Parathyroid adenoma (tissue), 2 donors: ENCODE measurements around the gene CHDH.

Experiments used
- H2AFZ ChIP-seq: fragments of 300-600 bp; sonication (generic); one replicate; pipeline ENCODE4 v1.7.0; 2017; ENCODE audit warnings: antibody characterized with exemption, mild to moderate bottlenecking
- H3K27ac ChIP-seq: fragments of 300-600 bp; sonication (generic); one replicate; pipeline ENCODE4 v1.7.0; 2017
- H3K27me3 ChIP-seq: fragments of 300-600 bp; sonication (generic); one replicate; pipeline ENCODE4 v1.7.0; 2017; ENCODE audit warnings: low read length; ENCODE audit not compliant: control insufficient read depth, insufficient read depth
- H3K36me3 ChIP-seq: fragments of 300-600 bp; sonication (generic); one replicate; pipeline ENCODE4 v1.7.0; 2017; ENCODE audit warnings: low read length; ENCODE audit not compliant: control insufficient read depth, insufficient read depth
- H3K4me1 ChIP-seq: fragments of 300-600 bp; sonication (generic); one replicate; pipeline ENCODE4 v1.7.0; 2017; ENCODE audit warnings: control low read depth
- H3K4me2 ChIP-seq: fragments of 300-600 bp; sonication (generic); one replicate; pipeline ENCODE4 v1.7.0; 2017; ENCODE audit warnings: low read length
- H3K4me3 ChIP-seq: fragments of 300-600 bp; sonication (generic); one replicate; pipeline ENCODE4 v1.7.0; 2017; ENCODE audit warnings: low read depth, low read length
- H3K79me2 ChIP-seq: fragments of 300-600 bp; sonication (generic); one replicate; pipeline ENCODE4 v1.7.0; 2017; ENCODE audit warnings: control low read depth
- H3K9ac ChIP-seq: fragments of 300-600 bp; sonication (generic); one replicate; pipeline ENCODE4 v1.7.0; 2017; ENCODE audit warnings: mild to moderate bottlenecking
- H3K9me3 ChIP-seq: fragments of 300-600 bp; sonication (generic); one replicate; pipeline ENCODE4 v1.7.0; 2017; ENCODE audit warnings: low read length; ENCODE audit not compliant: control insufficient read depth
- CTCF ChIP-seq: fragments of 300-600 bp; sonication (generic); IDR thresholded peaks from one replicate; pipeline ENCODE4 v1.7.0; 2017; ENCODE audit warnings: antibody characterized with exemption, mild to moderate bottlenecking
- donor health status: primary hyperparathyroidism.

CHDH gene

GRCh38 chr3:53816425-53816824, 29.8 kb downstream of the CHDH start:
- no peak overlapping the region for H3K27ac ChIP-seq
- no peak overlapping the region for H3K4me3 ChIP-seq

GRCh38 chr3:53815651-53816050, 30.6 kb downstream of the CHDH start:
- Histone ChIP-seq H3K27me3 (no peaks in the 10 kb centered on the region), H3K9ac (no peak overlapping the region), H2AFZ (no peak overlapping the region), H3K9me3 (no peaks in the 10 kb centered on the region), H3K36me3 (no peaks in the 10 kb centered on the region), H3K4me1 (peaks cover 4% of the 10 kb centered on the region), H3K27ac (no peak overlapping the region), H3K79me2 (no peaks in the 10 kb centered on the region), H3K4me3 (no peak overlapping the region), H3K4me2 (no peak overlapping the region)
- TF ChIP-seq CTCF = no peak

More at GRCh38 chr3:53816425-53816824, 29.8 kb downstream of the CHDH start:
- TF ChIP-seq CTCF = no peak
- Histone ChIP-seq H3K9ac (no peak overlapping the region), H3K9me3 (no peaks in the 10 kb centered on the region), H3K4me1 (peaks cover 4% of the 10 kb centered on the region), H3K4me2 (no peak overlapping the region), H3K36me3 (no peaks in the 10 kb centered on the region), H2AFZ (no peak overlapping the region), H3K79me2 (no peaks in the 10 kb centered on the region), H3K27me3 (no peaks in the 10 kb centered on the region)

- Histone ChIP-seq H3K9ac (no peak overlapping the region), H3K27ac (no peak overlapping the region), H3K9me3 (no peaks in the 10 kb centered on the region), H3K4me1 (peaks cover 4% of the 10 kb centered on the region), H3K27me3 (no peaks in the 10 kb centered on the region), H3K79me2 (no peaks in the 10 kb centered on the region), H2AFZ (no peak overlapping the region), H3K4me2 (no peak overlapping the region), H3K4me3 (no peak overlapping the region), H3K36me3 (no peaks in the 10 kb centered on the region)
- no peak for TF ChIP-seq CTCF
Measured at GRCh38 chr3:53815067-53815466, 31.2 kb downstream of the CHDH start.

GRCh38 chr3:53813876-53814275, 32.3 kb downstream of the CHDH start:
- Histone ChIP-seq H3K4me1 (peaks cover 4% of the 10 kb centered on the region), H3K4me2 (no peak overlapping the region), H3K27me3 (no peaks in the 10 kb centered on the region), H3K79me2 (no peaks in the 10 kb centered on the region), H3K4me3 (no peak overlapping the region), H2AFZ (no peak overlapping the region), H3K36me3 (no peaks in the 10 kb centered on the region), H3K27ac (no peak overlapping the region), H3K9me3 (no peaks in the 10 kb centered on the region), H3K9ac (no peak overlapping the region)
- no peak for TF ChIP-seq CTCF

- Histone ChIP-seq H3K79me2 (no peaks in the 10 kb centered on the region), H3K36me3 (no peaks in the 10 kb centered on the region)
- no peak for TF ChIP-seq CTCF
Measured at GRCh38 chr3:53813229-53813628, 33.0 kb downstream of the CHDH start.

More at GRCh38 chr3:53813229-53813628, 33.0 kb downstream of the CHDH start:
- H3K27ac ChIP-seq = no peak overlapping the region
- H3K27me3 ChIP-seq = no peaks in the 10 kb centered on the region
- H2AFZ ChIP-seq = no peak overlapping the region
- H3K9me3 ChIP-seq = no peaks in the 10 kb centered on the region
- H3K4me2 ChIP-seq = no peak overlapping the region
- no peak overlapping the region for H3K9ac ChIP-seq
- H3K4me3 ChIP-seq = no peak overlapping the region
- peaks cover 4% of the 10 kb centered on the region for H3K4me1 ChIP-seq
